B cell (primary cell): ENCODE measurements around the gene GATA5. TPM values are rescaled to one million over a fixed set of nuclear protein-coding genes. Genes with fewer than 3 reads are reported as not detected.
A peak's percentile ranks its signal among the peaks of the same experiment; 100 is the strongest.

ENCODE experiments used
- ATAC-seq: fragments of 200-7000 bp; cut with Tn5 transposase; one replicate; pipeline ENCODE4 v1.10.0; 2021; ENCODE audit warnings: low read depth, mild to moderate bottlenecking, moderate number of reproducible peaks, moderate library complexity
- CTCF ChIA-PET: fragments of 350-600 bp; sonication (Branson Sonifier 250); formaldehyde crosslinking; loops from one replicate; lab custom pipeline; 2021; ENCODE audit warnings: antibody characterized with exemption, inconsistent platforms; lab: Charles Lee
- POLR2A ChIA-PET: fragments of 350-600 bp; sonication (Branson Sonifier 250); formaldehyde crosslinking; loops from one replicate; lab custom pipeline; 2021; ENCODE audit warnings: antibody characterized with exemption; lab: Charles Lee
- DNase-seq: peaks from one replicate; pipeline ENCODE4 v3.0.0; 2013
- H2AFZ ChIP-seq: 2 replicates; pipeline ENCODE4 v1.6.1; 2012; ENCODE audit warnings: mild to moderate bottlenecking, low read depth, low read length; ENCODE audit not compliant: insufficient read depth, poor library complexity, severe bottlenecking
- H3K27ac ChIP-seq, 2 donors: 1 replicate in 1 of 2; 2 replicates in 1 of 2; pipeline ENCODE4 v1.5.1; 2012 to 2013; ENCODE audit warnings: low read length in 2 of 2, mild to moderate bottlenecking in 2 of 2, moderate library complexity in 1 of 2
- H3K27me3 ChIP-seq, 4 experiments: fragments of 200-600 bp in 1 of 4; sonication (generic) in 1 of 4; replicated peaks in 1 of 4; 1 replicate in 2 of 4; 2 replicates in 2 of 4; pipeline versions ENCODE4 v1.6.1 to v1.7.0; 2013 to 2016; ENCODE audit warnings: low read length in 3 of 4, mild to moderate bottlenecking in 2 of 4, mixed read lengths in 1 of 4, moderate library complexity in 1 of 4; ENCODE audit not compliant: insufficient read depth in 4 of 4, control insufficient read depth in 3 of 4; ENCODE audit errors: control extremely low read depth in 1 of 4
- H3K36me3 ChIP-seq, 2 experiments: replicated peaks in 1 of 2; 1 replicate in 1 of 2; 2 replicates in 1 of 2; pipeline versions ENCODE4 v1.6.1 to v1.7.1; 2013; ENCODE audit warnings: low read length in 1 of 2; ENCODE audit not compliant: insufficient read depth in 2 of 2, control insufficient read depth in 1 of 2; ENCODE audit errors: control extremely low read depth in 1 of 2, extremely low read depth in 1 of 2
- H3K4me1 ChIP-seq, 2 donors: fragments of 200-600 bp in 1 of 2; sonication (generic) in 1 of 2; 1 replicate in 1 of 2; 2 replicates in 1 of 2; pipeline versions ENCODE4 v1.5.1 to v1.6.1; 2013 to 2017; ENCODE audit warnings: low read length in 2 of 2; ENCODE audit not compliant: control insufficient read depth in 2 of 2, insufficient read depth in 2 of 2
- H3K4me2 ChIP-seq: replicated peaks from 2 replicates; pipeline ENCODE3; 2012; ENCODE audit warnings: mild to moderate bottlenecking, low read depth, low read length; ENCODE audit not compliant: poor library complexity, severe bottlenecking
- H3K4me3 ChIP-seq, 5 experiments: fragments of 200-600 bp in 1 of 5; sonication (generic) in 1 of 5; 1 replicate in 3 of 5; 2 replicates in 2 of 5; pipeline versions ENCODE4 v1.5.1 to v1.7.0; 2011 to 2016; ENCODE audit warnings: low read length in 4 of 5, mild to moderate bottlenecking in 4 of 5, low read depth in 2 of 5, control low read depth in 1 of 5, moderate library complexity in 1 of 5; ENCODE audit not compliant: insufficient read depth in 1 of 5; ENCODE audit errors: control extremely low read depth in 1 of 5, extremely low read depth in 1 of 5
- H3K79me2 ChIP-seq: fragments of 200-600 bp; sonication (generic); one replicate; pipeline ENCODE4 v1.6.0; 2016; ENCODE audit warnings: low read length; ENCODE audit not compliant: control insufficient read depth, insufficient read depth
- H3K9ac ChIP-seq: fragments of 200-600 bp; sonication (generic); 2 replicates; pipeline ENCODE4 v1.6.1; 2017; ENCODE audit warnings: mild to moderate bottlenecking, low read length, moderate library complexity
- H3K9me3 ChIP-seq, 3 donors: one replicate each; pipeline versions ENCODE4 v1.6.1 to v1.7.1; 2013; ENCODE audit warnings: low read length in 2 of 3; ENCODE audit not compliant: control insufficient read depth in 2 of 3, insufficient read depth in 1 of 3; ENCODE audit errors: control extremely low read depth in 1 of 3
- H4K20me1 ChIP-seq: 2 replicates; pipeline ENCODE4 v1.6.0; 2012; ENCODE audit warnings: mild to moderate bottlenecking, low read length; ENCODE audit not compliant: insufficient read depth, control insufficient read depth, poor library complexity, severe bottlenecking
- H3K27ac Mint-ChIP-seq: one replicate; pipeline ENCODE4 v1.8.0; 2021; ENCODE audit warnings: mixed read lengths
- H3K27me3 Mint-ChIP-seq: one replicate; pipeline ENCODE4 v1.8.0; 2021; ENCODE audit warnings: mixed read lengths
- H3K4me1 Mint-ChIP-seq: one replicate; pipeline ENCODE4 v1.8.0; 2021; ENCODE audit warnings: mixed read lengths
- H3K4me3 Mint-ChIP-seq: one replicate; pipeline ENCODE4 v1.8.0; 2021; ENCODE audit warnings: mixed read lengths
- H3K9me3 Mint-ChIP-seq: one replicate; pipeline ENCODE4 v1.8.0; 2022; ENCODE audit warnings: mixed read lengths; ENCODE audit not compliant: insufficient read depth
- EZH2 ChIP-seq: IDR thresholded peaks from 2 replicates; pipeline ENCODE4 v1.6.1; 2012; ENCODE audit warnings: borderline replicate concordance, low read depth, mild to moderate bottlenecking, moderate library complexity, low read length; ENCODE audit not compliant: insufficient read depth, poor library complexity, severe bottlenecking
- WGBS: methylation state at CpG from one replicate; pipeline ENCODE4 v1.1.5; 2013; ENCODE audit warnings: missing lambda C conversion rate; ENCODE audit not compliant: insufficient coverage; 5-methylcytosine and 5-hydroxymethylcytosine counted together
- intact Hi-C: fragments of 100-400 bp; cut with micrococcal nuclease; formaldehyde crosslinking; loops from one replicate; pipeline ENCODE4 v1.10.0; 2022
- polyA plus RNA-seq: library from polyadenylated mRNA; depleted of rRNA; stranded (reverse); fragments of >200 nt; gene quantifications from 2 replicates; pipeline ENCODE4 v1.2.3, GENCODE V29; 2012
- total RNA-seq, 2 donors: library from RNA; stranded (reverse); fragments of 120-200 nt in 1 of 2; gene quantifications; 1 replicate in 1 of 2; 2 replicates in 1 of 2; pipeline versions ENCODE4 v1.2.3 to v1.2.4, GENCODE V29; 2013 to 2022
- TF ChIP-seq, protein P1 (sequence below): fragments of 200-600 bp; IDR thresholded peaks from one replicate; pipeline ENCODE4 v1.8.0; 2022; ENCODE audit warnings: antibody characterized with exemption, mild to moderate bottlenecking

GATA5 gene
- total and polyA plus RNA-seq, 2 donors (not counting 1 experiment from before 2014, with no cell fraction given), result not detected

DNA sequence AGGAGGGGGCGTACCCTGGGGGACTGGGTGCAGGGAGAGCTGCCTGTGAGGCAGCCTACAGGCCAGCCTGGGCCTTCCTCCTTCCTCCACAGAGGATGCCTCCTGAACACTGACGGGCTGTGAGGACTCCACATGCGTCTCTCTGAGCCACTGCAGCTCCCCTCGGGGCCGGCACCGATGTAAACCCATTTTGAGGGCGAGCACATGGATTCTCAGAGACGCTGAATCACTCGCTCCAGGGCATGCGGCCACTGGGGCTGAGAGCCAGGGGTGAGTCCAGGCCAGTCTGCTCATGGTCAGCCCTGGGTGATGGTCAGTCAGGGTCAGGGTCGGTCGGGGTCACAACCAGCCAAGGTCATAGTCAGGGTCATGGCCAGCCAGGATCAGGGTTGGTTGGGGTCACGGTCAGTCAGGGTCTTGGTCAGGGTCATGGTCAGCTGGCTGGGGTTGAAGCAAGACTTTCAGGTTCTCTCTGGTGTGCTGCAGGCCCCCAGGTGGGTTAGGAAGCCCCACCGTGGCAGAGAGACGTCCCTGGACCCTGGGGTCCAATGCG, 33.7 kb downstream of the GATA5 start:
- Mint-ChIP-seq H3K27ac (no peak overlapping the region), H3K4me3 (no peak overlapping the region), H3K4me1 (peaks cover 2% of the 10 kb centered on the region), H3K9me3 (no peaks in the 10 kb centered on the region), H3K27me3 (peaks cover 17% of the 10 kb centered on the region)
- no peak for ATAC-seq
- peaks cover 0 to 3% (median 0%) of the 10 kb centered on the region in 3 donors for H3K9me3 ChIP-seq
- no peak overlapping the region for H3K27ac ChIP-seq
- POLR2A ChIA-PET, result no interaction called here
- H3K36me3 ChIP-seq, result no peaks in the 10 kb centered on the region
- CTCF ChIA-PET, result no interaction called here
- peaks cover 0 to 3% of the 10 kb centered on the region in 2 donors for H3K4me1 ChIP-seq
- TF ChIP-seq EZH2, result no peak
- TF ChIP-seq, protein P1, sequence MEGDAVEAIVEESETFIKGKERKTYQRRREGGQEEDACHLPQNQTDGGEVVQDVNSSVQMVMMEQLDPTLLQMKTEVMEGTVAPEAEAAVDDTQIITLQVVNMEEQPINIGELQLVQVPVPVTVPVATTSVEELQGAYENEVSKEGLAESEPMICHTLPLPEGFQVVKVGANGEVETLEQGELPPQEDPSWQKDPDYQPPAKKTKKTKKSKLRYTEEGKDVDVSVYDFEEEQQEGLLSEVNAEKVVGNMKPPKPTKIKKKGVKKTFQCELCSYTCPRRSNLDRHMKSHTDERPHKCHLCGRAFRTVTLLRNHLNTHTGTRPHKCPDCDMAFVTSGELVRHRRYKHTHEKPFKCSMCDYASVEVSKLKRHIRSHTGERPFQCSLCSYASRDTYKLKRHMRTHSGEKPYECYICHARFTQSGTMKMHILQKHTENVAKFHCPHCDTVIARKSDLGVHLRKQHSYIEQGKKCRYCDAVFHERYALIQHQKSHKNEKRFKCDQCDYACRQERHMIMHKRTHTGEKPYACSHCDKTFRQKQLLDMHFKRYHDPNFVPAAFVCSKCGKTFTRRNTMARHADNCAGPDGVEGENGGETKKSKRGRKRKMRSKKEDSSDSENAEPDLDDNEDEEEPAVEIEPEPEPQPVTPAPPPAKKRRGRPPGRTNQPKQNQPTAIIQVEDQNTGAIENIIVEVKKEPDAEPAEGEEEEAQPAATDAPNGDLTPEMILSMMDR, result no peak
- no peak overlapping the region for H2AFZ ChIP-seq
- no peak overlapping the region for H3K4me3 ChIP-seq
- H3K79me2 ChIP-seq, result no peaks in the 10 kb centered on the region
- no peak for DNase-seq
- H3K9ac ChIP-seq, result no peak overlapping the region
- H3K27me3 ChIP-seq, result peaks cover 0 to 9% (median 0%) of the 10 kb centered on the region in 4 experiments
- 84% methylated on average over 16 of the region's 16 CpGs for WGBS
- H4K20me1 ChIP-seq, result no peaks in the 10 kb centered on the region
- H3K4me2 ChIP-seq, result no peak overlapping the region
- intact Hi-C loops, result no loop called here

DNA sequence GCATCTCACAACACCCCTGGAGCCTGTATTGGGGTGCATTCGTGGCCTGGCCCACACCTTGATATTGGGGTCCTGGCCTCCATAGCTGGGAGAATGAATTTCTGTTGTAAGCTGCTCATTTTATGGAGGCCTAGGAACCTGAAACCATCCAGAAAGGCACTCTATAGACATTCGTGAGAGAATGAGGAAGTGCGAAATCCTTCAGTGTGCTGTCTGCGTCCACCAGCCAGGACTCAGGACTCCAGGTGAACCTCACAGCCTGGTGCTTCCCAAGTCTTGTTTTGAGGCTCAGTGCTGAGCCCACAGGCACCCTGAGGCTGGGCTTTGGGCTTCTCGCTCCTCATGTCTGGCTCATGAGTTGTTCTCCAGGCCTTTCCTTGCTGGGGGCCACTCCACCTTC, 36.6 kb downstream of the GATA5 start:
- H3K27me3 ChIP-seq, result peaks cover 0 to 18% (median 0%) of the 10 kb centered on the region in 4 experiments
- ChIA-PET CTCF (no interaction called here), POLR2A (no interaction called here)
- Mint-ChIP-seq H3K4me1 (peaks cover 2% of the 10 kb centered on the region), H3K27ac (no peak overlapping the region), H3K4me3 (no peak overlapping the region), H3K27me3 (peaks cover 32% of the 10 kb centered on the region), H3K9me3 (no peaks in the 10 kb centered on the region)
- DNase-seq (peak; percentile 38), ATAC-seq (peak; percentile 47)
- H3K4me3 ChIP-seq, result no peak overlapping the region
- intact Hi-C loops, result no loop called here
- peaks cover 0 to 3% (median 0%) of the 10 kb centered on the region in 3 donors for H3K9me3 ChIP-seq
- no peak overlapping the region for H2AFZ ChIP-seq
- H3K4me1 ChIP-seq, result peaks cover 0 to 3% of the 10 kb centered on the region in 2 donors
- no peak overlapping the region for H3K27ac ChIP-seq
- H3K79me2 ChIP-seq, result no peaks in the 10 kb centered on the region
- no peaks in the 10 kb centered on the region for H3K36me3 ChIP-seq
- no peaks in the 10 kb centered on the region for H4K20me1 ChIP-seq
- no peak for TF ChIP-seq EZH2
- TF ChIP-seq, protein P1, result no peak
- H3K4me2 ChIP-seq, result no peak overlapping the region
- H3K9ac ChIP-seq, result no peak overlapping the region
- 49% methylated on average over 4 of the region's 5 CpGs for WGBS
